Activated CD8-positive, alpha-beta T cell treated with anti-CD3 and anti-CD28 coated beads, Interleukin-2, amount 10 ng/mL, durations not matched to agents 7 days and 5 days (primary cell): ENCODE results near the gene COPG1. TPM values are rescaled to one million over a fixed set of nuclear protein-coding genes. Genes with fewer than 3 reads are reported as not detected.
"Not testable (repeated sequence)": the region's sequence is repeated elsewhere in the genome, so short reads cannot be mapped to it uniquely, and the experiment has no call there.

Experiments
- ATAC-seq: fragments of 150-1000 bp; cut with Tn5 transposase; one replicate; pipeline ENCODE4 v1.10.0; 2021; ENCODE audit warnings: moderate library complexity
- CTCF ChIA-PET: fragments of 350-600 bp; sonication (Branson Sonifier 250); formaldehyde crosslinking; loops from one replicate; lab custom pipeline; 2021; ENCODE audit warnings: antibody characterized with exemption; lab: Charles Lee
- POLR2A ChIA-PET: fragments of 350-600 bp; sonication (Branson Sonifier 250); formaldehyde crosslinking; loops from one replicate; lab custom pipeline; 2021; ENCODE audit warnings: antibody characterized with exemption; lab: Charles Lee
- DNase-seq: peaks from one replicate; pipeline ENCODE4 v3.0.0-alpha.2; 2020
- H3K27ac Mint-ChIP-seq: one replicate; pipeline ENCODE4 v1.8.0; 2021; ENCODE audit warnings: mild to moderate bottlenecking, mixed read lengths
- H3K27me3 Mint-ChIP-seq: one replicate; pipeline ENCODE4 v1.8.0; 2021; ENCODE audit warnings: low read depth, mixed read lengths
- H3K36me3 Mint-ChIP-seq: one replicate; pipeline ENCODE4 v1.8.0; 2021; ENCODE audit warnings: low read depth, mixed read lengths
- H3K4me1 Mint-ChIP-seq: one replicate; pipeline ENCODE4 v1.8.0; 2021; ENCODE audit warnings: low read depth, mixed read lengths
- H3K4me3 Mint-ChIP-seq: one replicate; pipeline ENCODE4 v1.8.0; 2021; ENCODE audit warnings: mild to moderate bottlenecking, mixed read lengths
- H3K9me3 Mint-ChIP-seq: one replicate; pipeline ENCODE4 v1.8.0; 2022; ENCODE audit warnings: mixed read lengths; ENCODE audit not compliant: insufficient read depth
- total RNA-seq, 2 experiments: library from RNA; stranded (reverse); gene quantifications; one replicate each; pipeline ENCODE4 v1.2.3, GENCODE V29; 2021

Gene COPG1
- 100 to 1,000 TPM; 135 to 140 TPM for total RNA-seq

- H3K4me1 Mint-ChIP-seq = peaks cover 43% of the 10 kb centered on the region
- POLR2A ChIA-PET = interaction anchor here (0.6 to 2.7 kb wide), 21 partner anchors 10 to 400 kb away, joined by 3 to 19 read pairs (median 3); partner anchors contain the start of genes CNBP, ISY1 and RAB43
- H3K4me3 Mint-ChIP-seq = peak within 1 kb of the TSS; percentile 88
- CTCF ChIA-PET = interaction anchor here (1.2 to 3.6 kb wide), 7 partner anchors 11 to 374 kb away, joined by 3 to 17 read pairs (median 5); no protein-coding TSS in a partner anchor
- peaks cover 44% of the 10 kb centered on the region for H3K36me3 Mint-ChIP-seq
- no peaks in the 10 kb centered on the region for H3K9me3 Mint-ChIP-seq
- peak; percentile 87 for ATAC-seq
- no peaks in the 10 kb centered on the region for H3K27me3 Mint-ChIP-seq
- DNase-seq = peak; percentile 90
- peak within 1 kb of the TSS; percentile 94 for H3K27ac Mint-ChIP-seq
These were observed at the start of gene COPG1 for GRCh38 chr3:129249284-129250065. TSS of gene COPG1 (plus strand) at chr3:129249606. CDS start at chr3:129249710, 104 bp downstream.

- no peak overlapping the region for H3K4me3 Mint-ChIP-seq
- no peak for DNase-seq
These were observed 44.9 kb upstream of the COPG1 start for GRCh38 chr3:129204473-129204872.

GRCh38 chr3:129205109-129205832 lies 44.1 kb upstream of the COPG1 start:
- Mint-ChIP-seq H3K4me1 (no peaks in the 10 kb centered on the region), H3K9me3 (no peaks in the 10 kb centered on the region), H3K27me3 (peaks cover 6% of the 10 kb centered on the region), H3K36me3 (no peaks in the 10 kb centered on the region), H3K4me3 (no peak overlapping the region), H3K27ac (no peak overlapping the region)
- CTCF ChIA-PET = interaction anchor here (0.6 kb wide), 1 partner anchor 20 kb away, joined by 5 read pairs; no protein-coding TSS in a partner anchor
- no peak for DNase-seq
- POLR2A ChIA-PET = no interaction called here
- ATAC-seq = no peak

More at GRCh38 chr3:129204473-129204872, 44.9 kb upstream of the COPG1 start:
- Mint-ChIP-seq H3K36me3 (no peaks in the 10 kb centered on the region), H3K4me1 (no peaks in the 10 kb centered on the region), H3K27ac (no peak overlapping the region), H3K9me3 (no peaks in the 10 kb centered on the region), H3K27me3 (no peaks in the 10 kb centered on the region)
- POLR2A ChIA-PET = no interaction called here
- CTCF ChIA-PET = no interaction called here
- no peak for ATAC-seq

- ATAC-seq = no peak
- Mint-ChIP-seq H3K27ac (no peak overlapping the region), H3K4me1 (no peaks in the 10 kb centered on the region), H3K9me3 (no peaks in the 10 kb centered on the region), H3K36me3 (no peaks in the 10 kb centered on the region), H3K27me3 (peaks cover 6% of the 10 kb centered on the region), H3K4me3 (no peak overlapping the region)
- no peak for DNase-seq
- ChIA-PET POLR2A (no interaction called here), CTCF (no interaction called here)
These were observed 41.9 kb upstream of the COPG1 start for GRCh38 chr3:129207479-129207878.

- Mint-ChIP-seq H3K4me3 (no peak overlapping the region), H3K27me3 (peaks cover 8% of the 10 kb centered on the region), H3K27ac (no peak overlapping the region), H3K9me3 (no peaks in the 10 kb centered on the region), H3K4me1 (no peaks in the 10 kb centered on the region), H3K36me3 (no peaks in the 10 kb centered on the region)
- ChIA-PET CTCF (interaction anchor here (1.6 kb wide), 1 partner anchor 29 kb away, joined by 4 read pairs; no protein-coding TSS in a partner anchor), POLR2A (interaction anchor here (0.6 kb wide), 1 partner anchor 20 kb away, joined by 3 read pairs; no protein-coding TSS in a partner anchor)
- DNase-seq = no peak
- no peak for ATAC-seq
These were observed 38.1 kb upstream of the COPG1 start for GRCh38 chr3:129211345-129211744.

- no peak overlapping the region for H3K27ac Mint-ChIP-seq
- peaks cover 8% of the 10 kb centered on the region for H3K27me3 Mint-ChIP-seq
- DNase-seq = no peak
- H3K4me1 Mint-ChIP-seq = no peaks in the 10 kb centered on the region
- no peak for ATAC-seq
- CTCF ChIA-PET = interaction anchor here (1.6 kb wide), 1 partner anchor 28 kb away, joined by 4 read pairs; no protein-coding TSS in a partner anchor
- no peaks in the 10 kb centered on the region for H3K9me3 Mint-ChIP-seq
- no peaks in the 10 kb centered on the region for H3K36me3 Mint-ChIP-seq
- POLR2A ChIA-PET = interaction anchor here (0.6 kb wide), 1 partner anchor 19 kb away, joined by 3 read pairs; no protein-coding TSS in a partner anchor
- H3K4me3 Mint-ChIP-seq = no peak overlapping the region
These were observed 37.6 kb upstream of the COPG1 start for GRCh38 chr3:129211772-129212171.

- no peak overlapping the region for H3K4me3 Mint-ChIP-seq
- H3K27me3 Mint-ChIP-seq = peaks cover 8% of the 10 kb centered on the region
- CTCF ChIA-PET = interaction anchor here (1.0 to 1.4 kb wide), 2 partner anchors 12 to 33 kb away, joined by 4 read pairs; no protein-coding TSS in a partner anchor
- ATAC-seq = no peak
- no peaks in the 10 kb centered on the region for H3K4me1 Mint-ChIP-seq
- POLR2A ChIA-PET = no interaction called here
- H3K9me3 Mint-ChIP-seq = no peaks in the 10 kb centered on the region
- DNase-seq = no peak
- H3K36me3 Mint-ChIP-seq = no peaks in the 10 kb centered on the region
- no peak overlapping the region for H3K27ac Mint-ChIP-seq
These were observed 36.2 kb upstream of the COPG1 start for GRCh38 chr3:129213238-129213637.

GRCh38 chr3:129218742-129219141 lies 30.7 kb upstream of the COPG1 start:
- H3K27ac Mint-ChIP-seq = no peak overlapping the region
- DNase-seq = no peak
- no peak for ATAC-seq
- no peak overlapping the region for H3K4me3 Mint-ChIP-seq
- H3K9me3 Mint-ChIP-seq = no peaks in the 10 kb centered on the region
- no peaks in the 10 kb centered on the region for H3K36me3 Mint-ChIP-seq
- POLR2A ChIA-PET = no interaction called here
- CTCF ChIA-PET = interaction anchor here (1.4 kb wide), 1 partner anchor 28 kb away, joined by 3 read pairs; no protein-coding TSS in a partner anchor
- no peaks in the 10 kb centered on the region for H3K4me1 Mint-ChIP-seq
- H3K27me3 Mint-ChIP-seq = peaks cover 2% of the 10 kb centered on the region

- H3K27ac Mint-ChIP-seq, H3K4me3 Mint-ChIP-seq, H3K9me3 Mint-ChIP-seq, DNase-seq, H3K36me3 Mint-ChIP-seq, ATAC-seq, H3K27me3 Mint-ChIP-seq: not testable (repeated sequence)
- H3K4me1 Mint-ChIP-seq = peaks cover 41% of the 10 kb centered on the region
- POLR2A ChIA-PET = interaction anchor here (0.8 to 2.5 kb wide), 7 partner anchors 11 to 105 kb away, joined by 3 to 10 read pairs (median 4); partner anchors contain the start of gene COPG1
- CTCF ChIA-PET = interaction anchor here (0.8 to 3.5 kb wide), 13 partner anchors 9 to 254 kb away, joined by 3 to 30 read pairs (median 5); partner anchors contain the start of gene CNBP
These were observed 25.0 kb upstream of the COPG1 start for GRCh38 chr3:129224387-129224786.

GRCh38 chr3:129224984-129225393 lies 24.4 kb upstream of the COPG1 start:
- H3K4me1 Mint-ChIP-seq = peaks cover 47% of the 10 kb centered on the region
- ChIA-PET CTCF (interaction anchor here (1.0 to 3.5 kb wide), 9 partner anchors 9 to 221 kb away, joined by 3 to 30 read pairs (median 9); no protein-coding TSS in a partner anchor), POLR2A (interaction anchor here (0.7 to 2.5 kb wide), 10 partner anchors 10 to 302 kb away, joined by 3 to 10 read pairs (median 4); partner anchors contain the start of genes COPG1 and RAB43)
- H3K4me3 Mint-ChIP-seq = peak overlapping the region; percentile 57
- peak overlapping the region; percentile 86 for H3K27ac Mint-ChIP-seq
- H3K9me3 Mint-ChIP-seq = no peaks in the 10 kb centered on the region
- ATAC-seq (peak; percentile 77), DNase-seq (peak; percentile 48)
- no peaks in the 10 kb centered on the region for H3K27me3 Mint-ChIP-seq
- no peaks in the 10 kb centered on the region for H3K36me3 Mint-ChIP-seq

GRCh38 chr3:129226374-129226773 lies 23.0 kb upstream of the COPG1 start:
- ChIA-PET CTCF (interaction anchor here (0.6 to 3.4 kb wide), 4 partner anchors 14 to 256 kb away, joined by 3 to 30 read pairs (median 6); no protein-coding TSS in a partner anchor), POLR2A (interaction anchor here (1.2 kb wide), 1 partner anchor 90 kb away, joined by 4 read pairs; a partner anchor contains a TSS)
- H3K4me3 Mint-ChIP-seq = no peak overlapping the region
- H3K27ac Mint-ChIP-seq = peak overlapping the region; percentile 75
- DNase-seq (no peak), ATAC-seq (no peak)
- H3K27me3 Mint-ChIP-seq = no peaks in the 10 kb centered on the region
- H3K36me3 Mint-ChIP-seq = no peaks in the 10 kb centered on the region
- H3K9me3 Mint-ChIP-seq = no peaks in the 10 kb centered on the region
- H3K4me1 Mint-ChIP-seq = peaks cover 58% of the 10 kb centered on the region
